NCI-H2107 treated with DMSO at 0.1 percent for 48 hours (cell line): ENCODE results near the gene DLGAP1.
"Not testable (repeated sequence)": the region's sequence is repeated elsewhere in the genome, so short reads cannot be mapped to it uniquely, and the experiment has no call there.

Experiments
- DNase-seq: peaks from one replicate; lab custom pipeline; 2025; ENCODE audit not compliant: unreplicated experiment; lab: John Stamatoyannopoulos, UW

Gene DLGAP1

GRCh38 chr18:3493501-3494244 is 961.4 kb downstream of the DLGAP1 start:
- no peak for DNase-seq

- DNase-seq = no peak
Measured at GRCh38 chr18:3492721-3493120, 962.4 kb downstream of the DLGAP1 start.

- no peak for DNase-seq
Measured at GRCh38 chr18:3491981-3492555, 963.0 kb downstream of the DLGAP1 start.

- DNase-seq = no peak
Measured at GRCh38 chr18:3489462-3489861, 965.6 kb downstream of the DLGAP1 start.

- no peak for DNase-seq
Measured at GRCh38 chr18:3486512-3486911, 968.6 kb downstream of the DLGAP1 start.

- no peak for DNase-seq
Measured at GRCh38 chr18:3485153-3486149, 969.7 kb downstream of the DLGAP1 start.

GRCh38 chr18:3482258-3482657 is 972.8 kb downstream of the DLGAP1 start:
- DNase-seq = no peak

GRCh38 chr18:3481696-3482210 is 973.4 kb downstream of the DLGAP1 start:
- DNase-seq = no peak

- no peak for DNase-seq
Measured at GRCh38 chr18:3480827-3481573, 974.1 kb downstream of the DLGAP1 start.

- no peak for DNase-seq
Measured at GRCh38 chr18:3479978-3480509, 975.1 kb downstream of the DLGAP1 start.

- DNase-seq = no peak
Measured at GRCh38 chr18:3478262-3478978, 976.7 kb downstream of the DLGAP1 start.

GRCh38 chr18:3472681-3473544 is 982.2 kb downstream of the DLGAP1 start:
- DNase-seq = no peak

- DNase-seq = not testable (repeated sequence)
Measured at GRCh38 chr18:3472121-3472520, 983.0 kb downstream of the DLGAP1 start.

GRCh38 chr18:3471141-3471648 is 983.9 kb downstream of the DLGAP1 start:
- no peak for DNase-seq

- DNase-seq = no peak
Measured at GRCh38 chr18:3468833-3469232, 986.3 kb downstream of the DLGAP1 start.

- DNase-seq = no peak
Measured at GRCh38 chr18:3468066-3468705, 986.9 kb downstream of the DLGAP1 start.

GRCh38 chr18:3466872-3467271 is 988.2 kb downstream of the DLGAP1 start:
- no peak for DNase-seq

GRCh38 chr18:3466045-3466444 is 989.1 kb downstream of the DLGAP1 start:
- DNase-seq = no peak
